Fibroblast of skin of right quadriceps (primary cell): ENCODE data around the gene SCYGR5.
A peak's percentile ranks its signal among the peaks of the same experiment; 100 is the strongest.
"Not testable (repeated sequence)": the region's sequence is repeated elsewhere in the genome, so short reads cannot be mapped to it uniquely, and the experiment has no call there.

ENCODE experiments used
- DNase-seq: peaks from one replicate; pipeline ENCODE4 v3.0.0-alpha.2; 2013

Gene SCYGR5, protein sequence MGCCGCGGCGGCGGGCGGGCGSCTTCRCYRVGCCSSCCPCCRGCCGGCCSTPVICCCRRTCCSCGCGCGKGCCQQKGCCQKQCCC

DNA sequence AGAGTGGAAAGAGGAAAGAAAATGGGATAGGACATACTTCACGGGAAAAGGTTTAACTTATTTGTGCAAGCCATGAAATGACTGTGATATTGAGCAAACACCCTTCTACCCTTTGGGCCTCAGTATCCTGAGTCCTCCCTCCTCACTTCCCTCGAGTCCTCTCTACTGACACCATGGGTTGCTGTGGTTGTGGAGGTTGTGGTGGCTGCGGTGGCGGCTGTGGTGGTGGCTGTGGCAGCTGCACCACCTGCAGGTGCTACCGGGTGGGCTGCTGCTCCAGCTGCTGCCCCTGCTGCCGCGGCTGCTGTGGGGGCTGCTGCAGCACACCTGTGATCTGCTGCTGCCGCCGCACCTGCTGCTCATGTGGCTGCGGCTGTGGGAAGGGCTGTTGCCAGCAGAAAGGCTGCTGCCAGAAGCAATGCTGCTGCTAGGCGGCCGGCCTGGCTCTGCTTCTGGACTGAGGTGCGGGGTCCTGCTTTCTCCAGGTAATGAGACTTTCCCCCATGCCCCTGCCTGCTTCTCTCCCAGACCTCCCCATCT, at the start of gene SCYGR5:
TSS of gene SCYGR5 (plus strand) at position 174 of the 540 bp plus-strand sequence. CDS start at position 174, 0 bp downstream.
- DNase-seq: not testable (repeated sequence)

DNA sequence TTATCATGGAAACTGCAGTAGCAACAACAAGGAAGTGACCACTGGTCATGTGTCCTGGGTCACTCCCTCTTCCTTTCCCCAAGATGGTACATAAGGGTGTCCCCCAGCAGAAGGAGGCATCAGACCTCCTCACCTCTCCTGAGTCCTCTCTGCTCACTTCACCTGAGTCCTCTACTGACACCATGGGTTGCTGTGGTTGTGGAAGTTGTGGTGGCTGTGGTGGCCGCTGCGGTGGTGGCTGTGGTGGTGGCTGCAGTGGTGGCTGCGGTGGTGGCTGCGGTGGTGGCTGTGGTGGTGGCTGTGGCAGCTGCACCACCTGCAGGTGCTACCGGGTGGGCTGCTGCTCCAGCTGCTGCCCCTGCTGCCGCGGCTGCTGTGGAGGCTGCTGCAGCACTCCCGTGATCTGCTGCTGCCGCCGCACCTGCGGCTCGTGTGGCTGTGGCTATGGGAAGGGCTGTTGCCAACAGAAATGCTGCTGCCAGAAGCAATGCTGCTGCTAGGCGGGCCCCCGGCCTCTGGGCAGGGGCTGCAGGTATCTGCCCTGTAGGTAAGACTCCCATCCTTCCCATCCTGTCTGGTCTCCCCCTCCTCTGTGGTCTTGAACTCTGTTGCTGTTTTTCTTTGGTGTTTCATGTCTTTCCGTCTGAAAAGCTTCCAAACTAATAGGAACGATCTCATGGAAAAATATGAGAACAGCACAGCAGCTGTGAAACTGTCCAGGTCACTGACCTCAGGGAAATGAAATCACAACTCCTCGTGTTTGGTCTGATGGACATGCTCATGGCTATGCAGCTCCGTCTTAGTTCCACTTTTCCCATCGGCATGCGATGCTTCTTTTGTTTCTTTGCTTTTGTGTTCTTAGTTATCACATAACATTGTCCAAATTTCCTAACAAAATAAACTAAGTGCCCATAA, 49.0 kb upstream of the SCYGR5 start, which contains the start of gene SCYGR4:
TSS of gene SCYGR4 (plus strand) at position 183 of the 915 bp plus-strand sequence. CDS start at position 183, 0 bp downstream.
- no peak for DNase-seq

DNA sequence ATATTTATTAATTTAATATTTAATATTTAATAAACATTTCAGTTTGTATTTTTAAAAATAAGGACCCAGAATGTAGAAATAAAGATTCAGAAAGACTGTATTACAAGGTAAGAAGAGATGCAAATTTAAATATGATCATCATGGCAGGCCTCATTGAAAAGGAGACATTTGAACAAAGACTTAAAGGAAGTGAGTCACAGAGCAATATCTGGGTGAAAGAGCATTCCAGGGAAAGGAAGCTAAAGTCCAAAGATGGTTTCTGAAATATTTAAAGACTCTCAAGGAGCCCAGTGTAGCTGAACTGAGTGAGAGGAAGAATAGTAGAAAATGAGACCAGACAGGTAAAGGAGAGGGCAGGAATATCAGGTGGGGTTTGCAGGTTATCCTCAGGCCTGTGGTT, 43.4 kb upstream of the SCYGR5 start:
- DNase-seq: peak; percentile 65

DNA sequence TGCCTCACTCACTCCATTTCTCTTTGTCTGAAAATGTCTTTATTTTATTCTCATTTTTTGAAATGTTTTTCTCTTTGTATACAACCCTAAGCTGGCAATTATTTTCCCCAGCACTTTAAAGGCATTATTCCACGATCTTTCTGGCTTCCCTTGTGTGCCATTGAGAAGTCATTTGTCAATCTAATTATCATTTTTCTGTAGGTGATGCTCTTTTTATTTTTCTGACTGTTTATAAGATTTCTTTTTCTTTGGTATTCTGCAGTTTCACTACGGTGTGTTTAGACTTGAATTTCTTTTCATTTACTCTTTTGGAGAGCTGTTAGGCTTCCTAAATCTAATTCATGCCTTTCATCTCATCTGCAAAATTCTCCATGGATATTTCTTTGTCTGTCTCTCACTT, 41.2 kb upstream of the SCYGR5 start:
- no peak for DNase-seq

DNA sequence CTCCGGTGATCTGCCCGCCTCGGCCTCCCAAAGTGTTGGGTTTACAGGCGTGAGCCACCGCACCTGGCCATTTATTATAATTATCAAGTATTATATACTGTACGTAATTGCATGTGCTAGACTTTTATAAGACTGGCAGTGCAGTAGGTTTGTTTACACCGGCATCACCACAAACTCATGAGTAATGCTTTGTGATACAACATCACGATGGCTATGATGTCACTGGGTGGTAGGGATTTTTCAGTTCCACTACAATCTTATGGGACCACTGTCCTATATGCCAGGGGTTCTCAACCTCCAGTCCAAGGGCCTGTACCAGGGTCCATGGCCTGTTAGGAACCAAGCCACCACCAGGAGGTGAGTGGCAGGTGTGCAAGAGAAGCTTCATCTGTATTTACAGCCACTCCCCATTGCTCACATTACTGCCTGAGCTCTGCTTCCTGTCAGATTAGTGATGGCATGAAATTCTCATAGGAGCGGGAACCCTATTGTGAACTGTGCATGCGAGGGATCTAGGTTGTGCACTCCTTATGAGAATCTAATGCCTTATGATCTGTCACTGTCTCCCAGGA, 39.9 kb upstream of the SCYGR5 start:
- no peak for DNase-seq

DNA sequence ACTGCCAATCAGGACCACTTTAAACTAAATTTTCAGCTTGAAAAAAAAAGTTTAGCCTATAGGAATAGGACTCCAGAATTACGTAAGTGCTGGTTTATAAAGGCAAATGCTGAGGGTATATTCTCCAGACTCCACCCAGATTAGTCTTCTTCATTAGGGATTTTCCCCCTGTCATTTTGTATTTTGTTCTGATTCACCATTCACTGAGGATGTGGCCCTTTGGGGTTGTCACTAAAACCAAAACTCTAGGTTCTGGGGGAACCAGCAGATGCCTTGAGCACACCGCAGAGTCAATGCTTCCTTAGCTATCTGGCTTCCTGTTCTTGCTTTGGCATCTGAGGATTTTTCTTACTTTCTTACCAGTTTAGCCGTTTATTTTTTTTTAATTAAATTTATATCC, 38.8 kb upstream of the SCYGR5 start:
- DNase-seq: no peak

DNA sequence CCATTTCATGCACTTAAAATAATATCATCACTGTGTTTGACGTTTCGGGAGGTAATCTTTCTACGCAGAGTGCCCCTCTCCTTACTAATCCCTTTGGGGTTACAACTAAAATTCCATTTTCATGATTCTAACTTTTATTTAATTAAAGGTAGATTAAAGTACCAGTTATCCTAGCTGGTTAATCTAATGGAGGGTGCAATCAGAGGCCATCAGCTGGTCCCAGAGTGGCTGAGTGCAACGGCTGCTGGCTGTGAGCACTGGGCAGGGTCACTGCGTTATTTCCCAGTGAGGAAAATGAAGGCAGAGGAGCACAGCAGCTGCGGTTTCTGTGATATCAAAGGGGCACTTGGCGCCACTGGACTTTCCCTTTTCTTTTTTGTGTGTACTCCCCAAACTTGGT, 37.2 kb upstream of the SCYGR5 start:
- no peak for DNase-seq

DNA sequence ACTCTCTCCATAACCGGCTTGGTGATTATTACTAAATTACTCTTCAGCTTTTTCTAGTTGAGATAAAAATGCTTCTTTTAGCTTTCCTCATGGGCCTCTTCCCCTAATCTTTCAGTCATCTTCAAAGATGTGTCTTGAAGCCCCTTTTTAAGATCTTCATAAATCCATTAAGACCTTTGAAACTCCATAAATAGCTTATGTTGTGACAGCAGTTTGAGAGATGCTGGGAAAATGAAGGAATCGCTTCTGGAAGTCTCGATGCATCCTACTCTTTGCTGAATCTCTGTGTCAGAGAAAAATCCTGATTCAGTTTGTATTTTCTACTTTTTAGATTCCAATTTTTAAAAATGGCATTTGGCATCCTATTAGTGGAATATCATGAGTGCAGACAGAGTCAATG, 36.3 kb upstream of the SCYGR5 start:
- DNase-seq: no peak

DNA sequence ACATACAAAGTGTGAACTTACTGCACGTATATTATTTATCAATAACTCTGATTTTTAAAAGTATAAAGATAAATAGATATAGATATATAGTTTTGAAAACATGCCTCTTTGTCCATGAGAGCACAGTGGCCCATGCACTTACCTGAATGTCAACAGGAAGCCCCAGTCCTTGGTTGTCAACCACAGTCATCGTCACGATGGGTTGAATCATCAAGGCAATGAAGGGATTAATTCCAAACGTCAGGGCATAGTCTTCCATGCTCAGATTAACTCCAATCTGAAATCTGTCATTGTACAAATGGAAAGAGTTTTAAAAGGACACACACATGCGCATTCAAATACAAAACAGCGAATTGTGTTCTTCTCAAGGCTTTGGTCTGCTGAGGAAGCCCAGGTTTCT, 33.8 kb upstream of the SCYGR5 start:
- DNase-seq: no peak

DNA sequence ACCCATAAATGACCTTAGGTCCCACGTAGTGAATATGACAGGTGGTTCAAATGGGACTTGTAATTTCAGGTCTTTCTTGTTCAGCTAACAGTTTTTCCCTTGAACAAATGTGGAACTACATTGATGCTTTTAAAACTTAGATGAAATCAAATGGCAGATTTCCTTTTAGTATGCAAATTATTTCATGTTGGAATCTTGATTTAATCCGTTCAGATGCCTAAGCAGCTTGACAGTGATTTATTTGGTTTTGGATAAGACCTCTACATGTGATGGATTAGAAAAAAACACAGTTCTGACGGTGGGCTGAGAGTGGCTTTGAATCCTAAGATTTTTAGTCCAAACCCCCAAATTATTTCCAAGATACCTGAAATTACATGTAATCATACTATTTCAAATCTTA, 32.4 kb upstream of the SCYGR5 start:
- DNase-seq: no peak

DNA sequence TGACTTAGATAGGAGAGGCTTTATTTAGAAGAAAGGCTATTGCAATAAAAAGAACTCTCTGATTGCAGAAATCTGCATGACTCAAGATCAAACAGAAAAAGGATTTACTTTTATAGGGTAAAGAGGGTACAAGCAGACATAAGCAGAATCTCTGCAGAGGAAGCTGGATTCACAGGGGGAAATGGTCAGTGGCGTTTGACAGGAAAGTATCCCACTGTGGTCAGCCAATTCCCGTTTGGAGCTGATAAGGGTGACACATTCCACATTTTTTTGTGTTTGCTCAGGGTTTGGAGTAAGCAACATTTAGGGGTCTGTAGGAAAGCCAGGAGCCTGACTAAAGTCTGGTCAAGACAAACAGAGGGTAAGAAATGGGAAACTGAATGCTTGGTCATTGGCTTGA, 23.9 kb upstream of the SCYGR5 start:
- no peak for DNase-seq

DNA sequence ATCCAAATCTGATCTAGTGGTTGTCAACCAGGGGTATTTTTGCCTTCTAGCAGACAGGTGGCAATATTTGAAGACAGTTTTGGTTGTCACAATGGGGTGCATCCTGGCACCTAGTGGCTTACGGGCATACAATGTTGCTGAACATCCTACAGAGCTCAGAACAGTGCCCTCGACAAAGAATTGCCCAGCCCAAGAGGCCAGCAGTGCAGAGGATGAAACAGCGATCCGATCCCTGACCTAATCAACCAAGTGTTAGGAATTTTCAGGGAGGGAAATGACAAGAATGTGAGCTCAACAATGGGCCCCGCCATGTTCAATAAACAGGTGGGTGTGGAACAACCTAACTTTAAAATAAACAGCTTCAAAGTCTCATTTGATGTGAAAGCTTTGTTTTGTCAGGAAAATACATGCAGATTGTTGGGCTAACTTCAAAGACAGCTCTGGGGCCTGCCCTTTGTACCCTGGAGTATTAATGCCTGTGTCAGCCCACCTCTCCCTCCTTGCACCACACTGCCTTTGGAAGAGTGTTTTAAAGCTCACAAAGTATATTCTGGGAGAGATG, 22.5 kb upstream of the SCYGR5 start:
- no peak for DNase-seq

DNA sequence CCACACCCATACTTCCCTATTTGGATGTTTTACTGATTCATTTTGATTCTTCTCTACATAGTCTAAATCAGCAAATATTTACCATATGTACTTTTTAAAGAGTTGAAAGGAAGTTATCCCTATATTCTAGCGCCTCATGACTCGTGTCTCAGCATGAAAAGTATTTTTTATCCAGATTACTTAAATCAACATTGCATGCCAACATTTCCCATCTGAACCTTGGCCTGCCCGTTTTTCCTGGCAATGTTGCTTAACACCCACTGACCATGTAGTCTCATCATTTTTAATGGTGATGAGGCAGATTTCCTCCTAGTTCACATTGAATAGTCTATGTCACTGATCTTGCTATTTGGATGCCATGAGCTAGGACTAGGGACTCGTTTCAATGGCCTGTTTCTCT, 13.2 kb upstream of the SCYGR5 start:
- DNase-seq: peak; percentile 29

DNA sequence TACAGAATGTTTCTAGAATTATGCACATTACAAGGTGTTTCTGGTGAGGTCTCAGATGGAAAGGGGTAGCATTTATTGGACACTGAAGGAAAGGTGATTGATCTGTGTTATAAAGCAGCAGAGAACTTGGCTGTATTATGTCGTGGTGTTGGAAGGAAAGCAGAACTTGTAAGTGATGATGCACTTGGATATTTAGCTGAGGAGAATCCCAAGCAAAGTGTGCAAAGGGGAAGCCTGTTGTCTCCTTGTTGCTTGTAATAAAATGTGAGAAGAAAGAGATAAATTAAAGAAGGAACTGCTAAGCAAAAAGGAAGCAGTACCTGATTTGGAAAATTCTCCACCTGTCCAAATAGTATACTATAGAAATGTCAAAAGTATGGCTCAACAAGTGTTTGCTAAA, 12.2 kb upstream of the SCYGR5 start:
- no peak for DNase-seq

DNA sequence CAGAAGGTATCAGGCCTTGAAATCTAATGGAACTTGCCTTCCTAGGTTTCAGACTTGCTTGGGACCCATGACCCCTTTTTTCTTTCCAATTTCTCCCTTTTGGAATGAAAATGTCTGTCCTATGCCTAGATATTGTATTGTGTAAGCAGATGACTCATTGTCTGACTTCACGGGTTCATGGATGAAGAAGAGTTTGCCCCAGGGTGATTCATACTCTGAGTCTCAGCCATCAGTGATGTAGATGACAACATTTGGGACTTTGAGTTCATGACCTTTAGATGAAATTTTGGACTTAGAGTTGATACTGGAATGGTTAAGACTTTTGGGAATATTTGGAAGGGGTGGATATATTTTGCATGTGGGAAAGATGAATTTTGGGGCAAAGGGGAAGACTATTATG, 11.2 kb upstream of the SCYGR5 start:
- peak; percentile 83 for DNase-seq

DNA sequence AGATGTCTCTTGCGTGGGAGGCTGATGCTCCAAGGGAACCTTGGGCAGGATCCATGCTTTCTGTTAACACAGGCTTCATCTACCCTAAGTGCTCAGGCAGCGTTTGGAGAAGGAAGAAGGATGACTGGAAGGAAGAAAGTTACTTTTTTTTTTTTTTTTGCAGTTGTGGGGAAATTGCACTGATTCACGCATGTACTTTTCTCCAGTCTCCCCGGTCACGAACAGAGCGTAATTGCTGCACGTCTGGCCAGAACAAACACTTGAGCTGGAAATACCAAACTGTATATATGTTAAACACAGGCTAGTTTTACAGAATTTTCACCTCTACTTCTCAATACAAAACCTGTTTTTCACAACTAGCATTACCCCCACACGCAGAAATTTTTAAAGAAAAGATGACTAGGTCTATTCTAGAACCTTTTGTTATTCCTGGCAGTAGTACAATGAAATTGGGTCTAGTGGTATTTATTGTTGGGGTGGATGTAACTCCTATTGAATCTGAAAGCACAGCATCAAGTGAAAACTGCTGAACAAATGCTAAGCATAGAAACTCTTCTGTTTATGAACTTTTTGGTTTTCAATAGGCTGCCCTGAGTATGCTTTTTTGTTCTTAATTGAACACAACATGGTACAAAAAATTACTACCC, 9.3 kb upstream of the SCYGR5 start:
- peak; percentile 31 for DNase-seq

DNA sequence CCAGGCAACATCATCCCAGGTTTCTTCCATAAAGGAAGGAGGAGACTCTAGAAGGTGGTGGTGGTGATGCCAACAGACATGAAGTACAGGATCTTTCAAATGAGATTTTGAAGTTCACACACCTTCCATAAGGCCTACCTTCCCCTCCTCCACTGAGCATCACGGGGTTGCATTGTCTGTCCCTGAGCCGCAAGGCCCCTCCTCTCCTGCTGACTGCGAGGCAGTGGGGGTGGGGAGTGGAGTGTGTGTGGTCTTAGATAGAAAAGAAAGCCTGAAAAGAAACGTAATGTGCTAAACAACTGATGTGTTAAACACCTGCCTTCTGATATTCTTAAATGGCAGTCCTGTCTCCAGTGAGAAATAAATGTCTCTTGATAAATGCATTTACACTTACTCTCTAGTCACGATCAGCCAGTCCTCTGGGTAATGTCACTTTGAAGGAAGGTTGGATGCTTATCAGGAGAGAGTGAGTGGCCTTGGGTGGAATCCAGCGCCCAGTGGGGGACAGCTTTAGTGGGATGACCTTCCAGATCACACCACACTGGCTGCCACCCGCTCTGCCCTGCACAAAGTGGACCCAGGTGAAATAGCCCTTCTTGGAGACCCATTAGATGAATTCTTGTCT, 5.5 kb upstream of the SCYGR5 start:
- no peak for DNase-seq

DNA sequence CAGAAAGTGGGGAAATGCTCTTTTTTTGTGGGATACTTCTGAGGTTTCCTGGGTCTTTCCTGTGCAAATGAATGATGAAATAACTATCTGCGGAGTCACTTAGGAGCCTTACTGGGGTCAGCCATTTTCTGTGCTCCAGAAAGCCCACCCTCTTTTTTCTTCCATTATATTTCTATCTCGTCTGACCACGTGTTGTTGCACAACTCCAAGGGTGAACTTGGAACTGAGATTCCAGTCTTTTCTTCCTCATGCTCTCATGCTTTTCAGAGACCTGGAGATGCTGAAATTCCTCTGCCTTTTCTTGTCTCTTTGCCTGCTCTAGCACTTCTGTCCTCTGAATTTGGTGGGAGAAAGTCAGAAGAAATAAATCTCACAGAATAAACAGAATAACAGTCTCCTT, 4.8 kb upstream of the SCYGR5 start:
- no peak for DNase-seq

DNA sequence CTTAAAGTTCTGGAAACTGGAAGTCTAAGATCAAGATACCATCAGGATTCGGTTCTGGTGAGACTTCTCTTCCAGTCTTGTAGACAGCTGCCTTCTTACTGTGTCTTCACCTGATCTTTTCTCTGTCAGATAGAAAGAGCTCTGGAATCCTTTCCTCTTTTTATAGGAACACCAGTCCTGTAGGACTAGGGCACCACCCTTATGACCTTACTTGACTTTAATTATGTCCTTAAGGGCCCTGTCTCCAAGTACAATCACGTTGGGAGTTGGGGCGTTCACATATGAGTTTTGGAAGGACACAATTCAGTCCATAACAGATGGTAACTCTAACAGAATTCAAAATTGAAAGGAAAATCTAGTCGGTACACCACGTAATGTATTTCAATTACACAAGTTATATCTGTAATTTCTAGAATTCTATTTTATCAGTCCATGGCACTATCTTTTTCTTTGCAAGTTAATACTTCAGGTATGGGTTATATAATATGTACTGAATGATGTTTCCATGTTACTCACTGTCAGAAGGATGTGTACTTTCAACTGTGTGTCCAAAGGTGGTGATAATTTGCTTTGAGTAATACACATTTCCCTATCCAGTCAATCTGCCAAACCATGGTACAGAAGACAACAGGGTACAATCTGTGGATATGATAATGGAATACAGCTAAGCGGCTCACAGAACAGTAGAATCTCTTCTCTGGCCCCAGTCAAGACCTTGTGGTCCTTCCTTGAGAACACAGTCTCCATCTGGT, 1.2 kb upstream of the SCYGR5 start:
- DNase-seq: no peak

DNA sequence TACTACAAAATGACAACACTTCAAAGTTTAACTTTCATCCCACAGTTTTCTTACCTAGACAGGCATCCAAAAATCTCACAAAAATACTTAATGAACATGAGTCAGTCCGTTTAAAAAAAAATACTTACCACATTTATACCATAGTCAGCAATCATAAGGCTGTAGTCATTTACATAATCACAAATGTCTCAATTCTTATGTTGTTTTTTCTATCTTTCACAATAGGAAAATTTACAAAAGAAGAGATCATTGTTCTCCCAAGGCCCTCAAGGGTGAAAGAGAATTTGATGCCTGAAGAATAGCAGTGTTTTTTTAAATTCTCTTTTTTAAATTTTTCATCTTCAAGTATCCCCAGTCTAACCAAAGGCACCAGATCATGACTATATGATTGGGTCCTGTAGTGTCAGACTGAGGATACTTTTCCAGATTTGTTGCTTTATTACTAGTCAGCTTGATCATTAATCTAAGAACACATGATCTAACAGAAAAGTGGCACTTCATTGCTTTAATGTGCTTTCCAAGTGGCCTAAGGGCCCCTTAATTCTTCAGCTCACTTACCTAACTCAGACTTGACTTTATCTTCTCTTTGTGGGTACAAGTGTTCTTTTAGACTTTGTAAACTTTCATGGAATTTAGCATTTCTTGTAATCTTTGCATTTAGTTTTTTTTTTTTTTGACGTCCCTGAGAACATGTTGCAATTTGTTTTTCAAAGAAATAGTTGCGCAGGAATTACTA, 4.7 kb downstream of the SCYGR5 start:
- no peak for DNase-seq

DNA sequence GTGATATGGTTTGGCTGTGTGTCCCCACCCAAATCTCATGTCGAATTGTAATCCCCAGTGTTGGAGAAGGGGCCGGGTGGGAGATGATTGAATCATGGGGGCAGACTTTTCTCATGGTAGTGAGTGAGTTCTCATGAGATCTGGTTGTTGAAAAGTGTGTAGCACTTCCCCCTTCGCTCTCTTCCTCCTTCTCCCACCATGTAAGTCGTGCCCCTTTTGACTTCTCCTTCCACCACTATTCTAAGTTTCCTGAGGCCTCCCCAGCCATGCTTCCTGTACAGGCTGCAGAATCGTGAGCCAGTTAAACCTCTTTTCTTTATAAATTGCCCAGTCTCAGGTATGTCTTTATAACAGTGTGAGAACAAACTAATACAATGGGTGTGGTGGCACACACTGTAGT, 7.0 kb downstream of the SCYGR5 start:
- not testable (repeated sequence) for DNase-seq
